Loucy (cell line): ENCODE results near the gene EIF6.

Experiments
- H2AFZ ChIP-seq: fragments of 200-600 bp; sonication (generic); 2 replicates; pipeline ENCODE4 v1.6.0; 2016; ENCODE audit warnings: antibody characterized with exemption, mild to moderate bottlenecking, low read length, moderate library complexity
- H3F3A ChIP-seq: fragments of 200-600 bp; 2 replicates; pipeline ENCODE4 v1.6.0; 2016; ENCODE audit warnings: antibody characterized with exemption, low read depth, mild to moderate bottlenecking
- H3K27me3 ChIP-seq: fragments of 200-600 bp; sonication (generic); 2 replicates; pipeline ENCODE4 v1.6.1; 2014; ENCODE audit warnings: low read length, mild to moderate bottlenecking; ENCODE audit not compliant: insufficient read depth, poor library complexity, severe bottlenecking
- H3K36me3 ChIP-seq: fragments of 200-600 bp; sonication (generic); 2 replicates; pipeline ENCODE4 v1.6.1; 2016; ENCODE audit warnings: low read length; ENCODE audit not compliant: insufficient read depth
- H3K4me1 ChIP-seq: fragments of 200-600 bp; sonication (generic); 2 replicates; pipeline ENCODE4 v1.5.1; 2014; ENCODE audit warnings: low read length, mild to moderate bottlenecking; ENCODE audit not compliant: insufficient read depth, poor library complexity, severe bottlenecking
- H3K4me2 ChIP-seq: fragments of 200-600 bp; sonication (generic); 2 replicates; pipeline ENCODE4 v1.6.0; 2014; ENCODE audit warnings: antibody characterized with exemption, low read length, low read depth, mild to moderate bottlenecking; ENCODE audit not compliant: poor library complexity, severe bottlenecking
- H3K4me3 ChIP-seq: fragments of 200-600 bp; sonication (generic); 2 replicates; pipeline ENCODE4 v1.5.1; 2014; ENCODE audit warnings: low read length, mild to moderate bottlenecking, mixed read lengths; ENCODE audit not compliant: poor library complexity, severe bottlenecking
- H3K79me2 ChIP-seq: fragments of 200-600 bp; sonication (generic); 2 replicates; pipeline ENCODE4 v1.6.1; 2014; ENCODE audit warnings: low read length; ENCODE audit not compliant: insufficient read depth
- H3K9ac ChIP-seq: fragments of 200-600 bp; sonication (generic); 2 replicates; pipeline ENCODE4 v1.6.0; 2014; ENCODE audit warnings: mild to moderate bottlenecking, low read depth, low read length, moderate library complexity; ENCODE audit not compliant: poor library complexity, severe bottlenecking
- H3K9me2 ChIP-seq: fragments of 200-600 bp; sonication (generic); replicated peaks from 2 replicates; pipeline ENCODE4 v1.6.1; 2016; ENCODE audit warnings: low read depth, low read length, mixed read lengths
- H3K9me3 ChIP-seq: fragments of 200-600 bp; sonication (generic); 2 replicates; pipeline ENCODE4 v1.6.1; 2014; ENCODE audit warnings: mild to moderate bottlenecking, antibody characterized with exemption, low read length, low read depth; ENCODE audit not compliant: insufficient read depth
- H4K20me1 ChIP-seq: fragments of 200-600 bp; sonication (generic); 2 replicates; pipeline ENCODE4 v1.6.0; 2014; ENCODE audit warnings: antibody characterized with exemption, low read length, mild to moderate bottlenecking; ENCODE audit not compliant: insufficient read depth, poor library complexity, severe bottlenecking
- EZH2phosphoT487 ChIP-seq: fragments of 200-600 bp; IDR thresholded peaks from 2 replicates; pipeline ENCODE4 v1.6.1; 2018; ENCODE audit warnings: antibody characterized with exemption, mild to moderate bottlenecking, moderate library complexity, borderline replicate concordance
- TF ChIP-seq, protein P1 (sequence below): fragments of 200-600 bp; sonication (generic); conservative IDR thresholded peaks from 2 replicates; pipeline ENCODE4 v1.5.1; 2014; ENCODE audit warnings: mild to moderate bottlenecking, antibody characterized with exemption, low read length

Gene EIF6

DNA sequence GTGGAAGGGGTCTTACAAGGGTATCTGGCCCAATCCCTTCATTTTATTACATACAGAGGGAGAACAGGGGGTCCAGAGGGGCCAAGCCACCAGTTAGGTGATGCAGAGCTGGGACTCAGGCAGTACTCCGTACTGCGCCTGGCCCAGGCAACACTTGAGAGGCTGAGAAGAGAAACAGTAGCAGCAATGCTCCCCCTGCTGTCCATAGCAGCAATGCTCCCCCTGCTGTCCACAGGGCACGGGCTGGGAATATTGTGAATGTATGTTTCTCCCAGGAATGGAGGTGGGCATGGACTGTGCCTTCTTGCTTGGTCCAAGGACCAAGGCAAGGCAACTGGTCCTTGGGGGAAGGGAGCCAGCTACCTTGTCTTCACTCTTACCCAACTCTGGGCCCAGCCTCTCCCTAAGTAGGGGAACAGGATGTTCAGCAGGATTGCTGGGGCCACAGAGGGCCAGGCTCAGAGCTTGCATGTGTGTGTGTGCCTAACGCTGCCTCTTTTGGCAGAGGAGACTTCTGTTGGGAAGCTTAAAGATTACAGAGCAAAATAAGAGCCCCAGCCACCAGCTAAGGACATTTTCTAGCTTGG, 22.5 kb upstream of the EIF6 start:
- Histone ChIP-seq H3F3A (no peaks in the 10 kb centered on the region), H3K9me2 (no peaks in the 10 kb centered on the region), H3K4me1 (peaks cover 7% of the 10 kb centered on the region), H4K20me1 (no peaks in the 10 kb centered on the region), H3K27me3 (no peaks in the 10 kb centered on the region), H3K36me3 (peaks cover 7% of the 10 kb centered on the region; the same call in 1 of the 2 replicates), H3K79me2 (no peaks in the 10 kb centered on the region), H2AFZ (no peak overlapping the region), H3K9ac (no peak overlapping the region), H3K4me2 (no peak overlapping the region), H3K4me3 (no peak overlapping the region), H3K9me3 (no peaks in the 10 kb centered on the region)
- TF ChIP-seq, protein P1, sequence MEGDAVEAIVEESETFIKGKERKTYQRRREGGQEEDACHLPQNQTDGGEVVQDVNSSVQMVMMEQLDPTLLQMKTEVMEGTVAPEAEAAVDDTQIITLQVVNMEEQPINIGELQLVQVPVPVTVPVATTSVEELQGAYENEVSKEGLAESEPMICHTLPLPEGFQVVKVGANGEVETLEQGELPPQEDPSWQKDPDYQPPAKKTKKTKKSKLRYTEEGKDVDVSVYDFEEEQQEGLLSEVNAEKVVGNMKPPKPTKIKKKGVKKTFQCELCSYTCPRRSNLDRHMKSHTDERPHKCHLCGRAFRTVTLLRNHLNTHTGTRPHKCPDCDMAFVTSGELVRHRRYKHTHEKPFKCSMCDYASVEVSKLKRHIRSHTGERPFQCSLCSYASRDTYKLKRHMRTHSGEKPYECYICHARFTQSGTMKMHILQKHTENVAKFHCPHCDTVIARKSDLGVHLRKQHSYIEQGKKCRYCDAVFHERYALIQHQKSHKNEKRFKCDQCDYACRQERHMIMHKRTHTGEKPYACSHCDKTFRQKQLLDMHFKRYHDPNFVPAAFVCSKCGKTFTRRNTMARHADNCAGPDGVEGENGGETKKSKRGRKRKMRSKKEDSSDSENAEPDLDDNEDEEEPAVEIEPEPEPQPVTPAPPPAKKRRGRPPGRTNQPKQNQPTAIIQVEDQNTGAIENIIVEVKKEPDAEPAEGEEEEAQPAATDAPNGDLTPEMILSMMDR = peak; percentile 88
- TF ChIP-seq EZH2phosphoT487 = no peak

DNA sequence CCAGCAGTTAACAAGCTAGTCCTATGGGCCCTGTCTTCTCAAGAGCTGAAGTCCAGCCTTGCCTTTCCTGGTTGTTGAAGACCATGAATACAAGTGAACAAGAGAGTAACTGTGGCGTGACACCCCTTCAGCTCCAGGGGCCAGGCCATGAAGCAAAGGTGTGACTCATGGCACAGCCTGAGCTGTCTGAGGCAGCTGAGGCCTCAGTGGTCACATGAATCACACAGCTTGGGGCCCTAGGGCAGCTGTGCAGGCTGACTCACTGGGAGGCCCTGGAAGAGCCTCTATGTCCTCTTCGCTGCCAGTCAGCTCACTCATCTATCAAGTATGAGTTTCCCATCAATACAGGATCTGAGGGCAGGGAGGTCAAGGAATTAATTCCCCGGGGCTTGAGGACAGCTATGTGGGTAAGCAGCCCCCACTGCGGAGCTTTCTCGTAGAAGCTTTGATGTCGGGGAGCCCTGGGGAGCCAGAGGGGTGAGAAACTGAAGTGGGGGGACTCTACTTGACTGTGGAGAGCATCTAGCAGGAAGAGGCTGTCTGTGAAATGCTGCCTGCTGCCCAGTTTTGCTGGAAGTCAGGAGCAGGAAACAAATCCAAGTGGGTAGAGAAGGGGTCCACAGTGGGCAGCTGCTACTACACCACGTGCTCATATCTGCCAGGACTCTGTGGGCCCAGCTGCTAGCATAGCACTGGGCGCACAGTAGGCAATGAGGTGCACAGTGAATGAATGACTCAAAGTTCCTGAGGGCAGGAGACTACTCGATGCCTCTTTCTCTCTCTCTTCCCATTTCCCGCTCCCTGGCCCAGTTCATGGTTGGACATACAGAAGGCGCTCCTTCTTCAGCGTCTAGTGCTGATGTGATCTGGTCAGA, 21.3 kb upstream of the EIF6 start:
- Histone ChIP-seq H4K20me1 (no peaks in the 10 kb centered on the region), H3K79me2 (no peaks in the 10 kb centered on the region), H2AFZ (no peak overlapping the region), H3K4me2 (no peak overlapping the region), H3K9me2 (no peaks in the 10 kb centered on the region), H3K27me3 (no peaks in the 10 kb centered on the region), H3K4me1 (no peaks in the 10 kb centered on the region), H3K36me3 (peaks cover 7% of the 10 kb centered on the region; the same call in 1 of the 2 replicates), H3K9me3 (no peaks in the 10 kb centered on the region), H3F3A (no peaks in the 10 kb centered on the region), H3K4me3 (no peak overlapping the region), H3K9ac (no peak overlapping the region)
- TF ChIP-seq, protein P1 = no peak

DNA sequence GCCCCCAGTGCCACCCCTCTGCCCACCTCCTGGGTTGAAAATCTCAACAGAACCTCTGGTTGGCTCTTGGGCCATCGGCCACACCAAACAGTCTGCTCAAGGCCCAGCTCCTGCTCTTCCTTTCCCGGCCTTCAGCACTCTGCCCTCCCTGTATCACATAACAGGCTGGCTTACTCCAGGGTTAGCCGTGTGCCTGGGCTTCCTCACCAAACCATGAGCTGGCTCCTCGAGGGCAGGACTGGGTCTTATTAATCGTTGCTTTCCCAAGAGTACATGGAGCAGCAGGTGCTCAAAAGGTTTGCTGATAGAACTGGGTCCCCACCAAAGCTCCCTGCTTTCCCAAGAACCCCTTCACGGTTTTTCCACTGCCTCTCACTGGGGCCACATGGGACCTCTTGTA, 20.4 kb upstream of the EIF6 start:
- no peaks in the 10 kb centered on the region for H3K27me3 ChIP-seq
- H3K4me2 ChIP-seq = no peak overlapping the region
- H3K9me2 ChIP-seq = no peaks in the 10 kb centered on the region
- H3K79me2 ChIP-seq = no peaks in the 10 kb centered on the region
- H3K4me3 ChIP-seq = no peak overlapping the region
- no peak overlapping the region for H2AFZ ChIP-seq
- H3K36me3 ChIP-seq = peaks cover 7% of the 10 kb centered on the region; the same call in 1 of the 2 replicates
- no peaks in the 10 kb centered on the region for H3K4me1 ChIP-seq
- TF ChIP-seq, protein P1 = no peak
- TF ChIP-seq EZH2phosphoT487 = no peak
- H3K9ac ChIP-seq = no peak overlapping the region
- H3K9me3 ChIP-seq = no peaks in the 10 kb centered on the region
- H3F3A ChIP-seq = no peaks in the 10 kb centered on the region
- H4K20me1 ChIP-seq = no peaks in the 10 kb centered on the region
